GM12878 (cell line): ENCODE results near the gene ZNF785. TPM values are rescaled to one million over a fixed set of nuclear protein-coding genes. Genes with fewer than 3 reads are reported as not detected.

Experiments
- ATF2 ChIP-seq: IDR thresholded peaks from 2 replicates; pipeline ENCODE4 v1.6.1; 2012; ENCODE audit warnings: low read length, inconsistent platforms
- BMI1 ChIP-seq: fragments of 450-650 bp; IDR thresholded peaks from 2 replicates; pipeline ENCODE4 v1.6.1; 2016; ENCODE audit warnings: mild to moderate bottlenecking, moderate library complexity, borderline replicate concordance
- CUX1 ChIP-seq: IDR thresholded peaks from 2 replicates; pipeline ENCODE4 v1.6.1; 2012; ENCODE audit warnings: improper control_type of control experiment, low read depth, low read length; ENCODE audit not compliant: insufficient replicate concordance
- DPF2 ChIP-seq: fragments of 450-650 bp; IDR thresholded peaks from 2 replicates; pipeline ENCODE4 v1.6.1; 2017; ENCODE audit warnings: mild to moderate bottlenecking
- FOS ChIP-seq: IDR thresholded peaks from 3 replicates; pipeline ENCODE4 v1.6.1; 2011; ENCODE audit warnings: borderline replicate concordance; ENCODE audit not compliant: insufficient read length; ENCODE audit errors: extremely low read depth
- GABPA ChIP-seq: IDR thresholded peaks from 2 replicates; pipeline ENCODE4 v1.6.1; 2014; ENCODE audit warnings: antibody characterized with exemption, low read depth, mild to moderate bottlenecking, inconsistent platforms
- PAX5 ChIP-seq: IDR thresholded peaks from 2 replicates; pipeline ENCODE4 v1.6.1; 2011; ENCODE audit warnings: low read depth, low read length, borderline replicate concordance
- SMC3 ChIP-seq: IDR thresholded peaks from 2 replicates; pipeline ENCODE4 v1.6.1; 2011; ENCODE audit warnings: low read length, improper control_type of control experiment, borderline replicate concordance
- SP1 ChIP-seq: IDR thresholded peaks from one replicate; pipeline ENCODE4 v1.6.1; 2011; ENCODE audit warnings: low read depth, low read length
- STAT1 ChIP-seq: fragments of 450-650 bp; conservative IDR thresholded peaks from 2 replicates; pipeline ENCODE4 v1.6.1; 2014; ENCODE audit warnings: antibody characterized with exemption, mild to moderate bottlenecking
- SUPT20H ChIP-seq: IDR thresholded peaks from 2 replicates; pipeline ENCODE4 v1.6.1; 2011; ENCODE audit warnings: low read depth, mild to moderate bottlenecking, low read length, moderate library complexity, borderline replicate concordance; ENCODE audit not compliant: control insufficient read depth
- ZBED1 ChIP-seq: IDR thresholded peaks from 2 replicates; pipeline ENCODE4 v1.6.1; 2016; ENCODE audit warnings: borderline replicate concordance
- ZBTB11 ChIP-seq: fragments of 450-650 bp; formaldehyde crosslinking; IDR thresholded peaks from 2 replicates; pipeline ENCODE4 v1.5.0; 2022; ENCODE audit warnings: mild to moderate bottlenecking, missing genetic modification characterization
- ZNF592 ChIP-seq: fragments of 450-650 bp; IDR thresholded peaks from 2 replicates; pipeline ENCODE4 v1.6.1; 2017; ENCODE audit warnings: mild to moderate bottlenecking, moderate library complexity
- polyA plus RNA-seq, 11 experiments: library from polyadenylated mRNA; depleted of rRNA in 4 of 11; unstranded in 6 of 11; stranded (reverse) in 5 of 11; fragments of >200 nt; fragmentation: Nextera tagmentation in 4 of 11; fragmentation: Illumina TruSeq in 1 of 11; extraction: Ambion mirVana in 4 of 11; extraction: Trizol in 1 of 11; gene quantifications; 1 replicate in 1 of 11; 2 replicates in 10 of 11; pipeline versions ENCODE4 v1.2.1 to v1.2.3, GENCODE V29; 2011 to 2016; ENCODE audit warnings: inconsistent platforms in 2 of 11, missing spikeins in 2 of 11, low read depth in 1 of 11
- total RNA-seq, 4 experiments: library from RNA; depleted of rRNA in 3 of 4; stranded (reverse); fragments of >200 nt in 3 of 4; fragmentation: Illumina TruSeq in 1 of 4; extraction: Trizol in 1 of 4; gene quantifications; 2 replicates each; pipeline versions ENCODE4 v1.2.1 to v1.2.3, GENCODE V29; 2013 to 2021

The ZNF785 gene
- total and polyA plus RNA-seq, 10 of the 15 experiments (the other 5 are each of a cell fraction or from before 2014, with no cell fraction given), result 0.87 to 11.5 (median 7.5) TPM

- TF ChIP-seq GABPA, result no peak
- no peak for TF ChIP-seq ZNF592
- TF ChIP-seq FOS, result peak; percentile 99
- TF ChIP-seq SP1, result peak; percentile 100
- TF ChIP-seq ATF2, result no peak
- TF ChIP-seq STAT1, result no peak; the same call in 1 of the 2 replicates
- no peak for TF ChIP-seq SMC3
- no peak for TF ChIP-seq CUX1
- no peak; the same call in 1 of the 2 replicates for TF ChIP-seq PAX5
- no peak for TF ChIP-seq BMI1
- TF ChIP-seq ZBED1, result no peak
- no peak for TF ChIP-seq ZBTB11 (CRISPR knock-in tag)
- no peak for TF ChIP-seq SUPT20H
- 0 out of 2 replicates have a peak, but pooled peaks have one; percentile 56 for TF ChIP-seq DPF2
Observed at GRCh38 chr16:30609926-30610839, 24.7 kb upstream of the ZNF785 start, which contains the start of gene ZNF689 (continued).
